Renal cortical epithelial cell (primary cell): ENCODE measurements around the gene BMP3. TPM values are rescaled to one million over a fixed set of nuclear protein-coding genes. Genes with fewer than 3 reads are reported as not detected.

ENCODE experiments used
- total RNA-seq: library from RNA; depleted of rRNA; stranded (reverse); fragments of >200 nt; gene quantifications from 2 replicates; pipeline ENCODE4 v1.2.3, GENCODE V29; 2014

Gene BMP3
- total RNA-seq, 1 donor from 2014 or later: under 0.01 TPM

Other genes starting within 250 kb of the BMP3 start
- gene PRKG2, start 184.5 kb downstream of the BMP3 start, total RNA-seq: 0.35 and 0.89 TPM in 2 replicates